Measurements from ENCODE around the gene AK2.
"Not testable (repeated sequence)": the region's sequence is repeated elsewhere in the genome, so short reads cannot be mapped to it uniquely, and the experiment has no call there.

The AK2 gene

DNA sequence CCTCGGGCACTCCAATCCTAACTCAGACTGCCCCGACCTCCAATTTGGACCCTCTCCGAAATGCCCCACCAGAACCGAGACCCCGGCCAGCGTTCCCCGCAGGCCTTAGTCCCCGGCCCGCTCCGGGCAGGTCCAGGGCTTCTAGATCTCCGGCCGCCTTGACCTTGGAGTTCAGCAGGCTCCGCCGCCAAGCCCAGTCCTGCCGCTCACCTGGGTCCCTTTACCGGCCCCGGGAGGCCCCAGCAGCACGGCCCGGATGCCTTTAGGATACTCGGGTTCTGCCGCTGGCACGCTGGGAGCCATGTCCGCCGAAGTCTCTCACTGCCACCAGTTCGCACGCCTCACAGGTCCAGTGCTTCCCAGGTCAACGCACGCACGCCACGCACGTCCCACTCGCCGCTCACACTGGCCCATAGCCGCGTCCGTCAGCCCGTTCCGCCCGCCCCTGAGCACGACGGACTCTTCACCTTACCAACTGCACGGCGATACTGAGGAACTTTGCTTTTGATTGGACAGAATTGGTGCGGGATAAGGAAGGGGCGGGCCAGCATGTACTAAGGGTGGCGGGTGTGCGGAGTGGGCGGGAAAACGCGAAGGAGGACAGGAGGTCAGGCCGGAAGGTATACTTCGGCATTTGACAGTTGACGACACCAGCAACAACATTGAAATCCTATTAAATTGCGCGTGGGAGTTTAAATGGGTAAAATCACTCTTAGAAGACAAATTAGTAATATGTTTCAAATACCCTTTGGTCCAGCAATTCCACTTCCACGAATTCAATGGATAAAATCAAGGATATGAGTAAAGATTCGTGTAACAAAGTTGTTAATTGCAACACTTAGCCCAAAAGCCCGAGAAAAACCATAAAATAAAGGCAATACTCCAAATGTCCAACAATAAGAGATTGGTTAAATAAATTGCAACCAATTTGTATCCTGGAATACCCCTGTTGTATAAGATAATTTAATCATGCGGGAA is at the start of gene AK2:
TSS of gene AK2 (minus strand) at position 358 of the 978 bp plus-strand sequence. CDS start at position 303, 55 bp downstream.
- peak; percentile 98 for DNase-seq

GRCh38 chr1:33086384-33086850 is 49.7 kb upstream of the AK2 start:
- DNase-seq: peak; percentile 39

DNA sequence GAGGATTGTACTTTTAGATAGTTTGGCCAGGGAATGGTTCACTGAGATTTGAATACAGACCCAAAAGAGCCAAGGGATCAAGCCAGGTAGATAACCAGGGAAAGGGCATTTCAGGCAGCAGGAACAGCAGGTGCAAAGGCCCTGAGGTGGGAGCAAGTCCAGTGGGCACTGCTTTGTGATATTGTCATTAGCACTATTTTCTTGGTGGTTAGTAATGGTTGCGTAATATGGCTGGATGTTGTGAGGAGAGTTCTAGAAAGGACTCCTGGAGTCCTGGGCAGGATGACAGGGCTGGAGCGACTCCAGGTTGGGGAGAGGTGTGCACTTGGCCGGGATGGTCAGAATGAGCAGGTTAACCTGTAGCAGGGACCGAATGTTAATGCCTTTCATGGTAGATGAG is 48.6 kb upstream of the AK2 start:
- DNase-seq: no peak

DNA sequence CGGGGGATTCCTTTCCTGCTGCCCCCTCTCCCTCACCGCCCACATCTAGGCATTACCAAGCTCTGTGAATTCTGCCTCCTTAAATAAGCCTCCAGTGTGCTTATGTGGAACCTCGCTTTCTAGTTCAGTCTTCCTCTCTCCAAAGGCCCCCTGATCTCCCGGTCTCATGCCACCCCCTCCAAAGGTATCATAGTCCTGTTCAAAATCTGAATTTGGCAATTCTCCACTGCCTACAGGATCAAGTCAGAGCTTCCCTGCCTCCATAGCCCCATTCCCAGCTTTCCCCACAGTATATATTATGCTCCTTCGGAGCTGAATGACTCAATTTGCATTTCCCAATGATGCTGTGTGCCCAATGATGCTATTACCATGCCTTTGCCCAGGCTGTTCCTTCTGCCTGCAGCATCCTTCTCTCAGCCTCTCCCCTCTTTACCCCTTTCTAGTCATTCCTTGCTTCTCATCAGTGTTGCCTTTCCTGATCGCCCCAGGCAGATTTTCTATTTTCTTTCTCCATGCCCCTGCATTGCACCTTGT is 46.0 kb upstream of the AK2 start:
- no peak for DNase-seq

GRCh38 chr1:33081554-33082305 is 45.0 kb upstream of the AK2 start:
- no peak for DNase-seq

DNA sequence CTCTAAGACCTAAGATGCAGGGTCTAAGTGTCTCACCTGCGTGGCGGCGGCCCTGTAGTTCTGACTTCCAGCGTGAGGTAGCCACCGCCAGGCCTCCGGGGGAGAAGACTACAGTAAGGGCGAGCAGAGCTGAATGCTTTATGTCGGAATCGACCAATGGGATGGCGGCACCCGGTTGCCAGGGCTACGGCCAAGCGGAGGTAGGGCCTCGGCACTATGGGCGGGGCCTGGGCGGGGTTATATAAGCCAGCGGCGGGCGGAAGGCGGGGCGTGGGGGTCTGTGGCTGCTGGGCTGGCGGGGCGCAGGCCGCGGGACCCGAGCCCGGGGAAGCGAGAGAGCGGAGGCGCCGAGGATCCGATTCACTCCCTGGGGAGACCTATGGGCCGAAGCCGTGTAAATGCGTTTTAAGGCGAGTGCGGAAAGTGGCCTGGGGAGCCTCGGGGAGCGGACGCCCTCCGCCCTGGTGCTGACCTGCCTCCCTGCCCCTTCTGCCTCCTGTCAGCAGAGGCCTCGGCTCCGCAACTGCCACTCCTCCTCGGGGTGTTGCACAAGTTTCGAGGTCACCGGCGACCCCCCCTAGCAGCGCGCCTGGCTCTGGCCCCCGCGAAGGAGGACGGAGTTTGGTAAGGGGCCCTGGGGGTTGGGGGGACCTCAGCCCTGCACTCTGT is 44.3 kb upstream of the AK2 start, which contains the start of gene AZIN2:
TSS of gene AZIN2 (plus strand) at position 269 of the 669 bp plus-strand sequence. CDS start 1,097 bp downstream, outside the sequence.
- DNase-seq: peak; percentile 95

GRCh38 chr1:33080373-33080772 is 43.7 kb upstream of the AK2 start:
- DNase-seq: no peak

- no peak for DNase-seq
Measured at GRCh38 chr1:33078030-33078591, 41.4 kb upstream of the AK2 start.

- DNase-seq: no peak
Measured at GRCh38 chr1:33074193-33074945, 37.7 kb upstream of the AK2 start.

DNA sequence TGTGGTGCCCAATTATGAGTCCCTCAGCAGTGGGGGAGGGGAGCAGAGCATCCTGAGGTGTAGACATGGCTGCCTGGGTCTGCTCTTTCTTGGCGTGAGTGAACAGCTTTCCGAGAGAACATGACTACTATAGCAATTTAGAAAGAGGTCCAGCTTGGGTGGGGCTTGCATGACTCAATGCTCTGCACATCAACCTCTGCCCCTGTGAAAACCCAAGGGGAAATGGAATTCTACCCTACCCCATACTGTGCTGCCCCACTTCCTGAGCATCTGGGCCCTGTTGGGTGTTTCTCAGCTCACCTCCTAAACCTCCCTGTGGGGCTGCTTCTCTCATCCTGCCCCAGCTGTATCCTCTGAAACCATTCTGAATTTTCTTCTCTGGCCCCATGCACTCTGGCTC is 36.0 kb upstream of the AK2 start:
- DNase-seq: no peak

GRCh38 chr1:33070628-33071027 is 33.9 kb upstream of the AK2 start:
- no peak for DNase-seq

DNA sequence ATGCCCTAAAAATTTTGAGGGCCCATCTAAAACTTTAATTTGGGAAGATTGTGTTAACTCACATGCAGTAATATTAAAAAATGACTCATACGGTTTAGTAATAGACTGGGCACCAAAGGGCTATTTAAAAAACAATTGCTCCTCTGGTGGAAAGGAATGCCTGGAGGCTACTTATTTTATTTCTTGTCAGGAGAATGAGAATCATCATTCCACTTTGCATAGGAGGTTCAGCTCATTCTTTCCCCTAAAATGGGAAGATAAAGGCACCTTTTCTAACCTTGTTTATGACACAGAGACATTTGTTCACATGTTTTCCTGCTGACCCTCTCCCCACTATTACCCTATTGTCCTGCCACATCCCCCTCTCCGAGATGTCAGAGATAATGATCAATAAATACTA is 31.4 kb upstream of the AK2 start:
- not testable (repeated sequence) for DNase-seq

DNA sequence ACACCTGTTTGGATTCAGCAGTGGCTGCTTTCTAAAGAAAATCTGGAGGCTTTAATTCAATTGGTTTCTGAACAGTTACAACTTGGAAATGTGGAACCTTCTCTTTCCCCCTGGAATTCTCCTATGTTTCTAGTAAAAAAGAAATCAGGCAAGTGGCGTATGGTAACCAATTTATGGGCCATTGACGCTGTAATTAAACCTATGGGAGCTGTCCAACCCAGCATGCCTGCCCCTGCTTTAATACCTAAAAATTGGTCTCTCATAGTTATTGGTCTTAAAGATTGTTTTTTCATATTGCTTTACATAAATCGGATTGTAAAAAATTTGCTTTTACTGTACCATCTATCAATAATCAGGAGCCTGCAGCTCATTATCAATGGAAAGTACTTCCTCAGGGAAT is 29.8 kb upstream of the AK2 start:
- DNase-seq: not testable (repeated sequence)

DNA sequence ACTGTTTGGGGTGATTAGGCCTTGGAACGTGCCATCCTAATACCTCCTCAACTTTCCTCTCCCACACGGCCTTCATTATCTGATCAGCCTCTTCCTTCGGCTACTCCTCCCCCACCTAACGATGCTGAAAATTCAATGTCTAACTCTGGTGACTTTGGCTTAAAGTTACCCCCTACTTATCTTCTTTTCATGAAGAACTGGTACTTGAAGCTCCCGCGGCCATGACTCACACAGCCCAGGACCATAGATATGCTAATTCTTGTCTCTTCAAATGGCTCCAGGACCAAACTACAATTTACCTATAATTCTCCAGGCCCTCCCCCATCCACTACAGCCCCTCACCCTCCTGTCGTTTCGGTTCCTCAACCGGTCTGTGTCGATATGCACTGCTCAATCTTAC is 28.6 kb upstream of the AK2 start:
- no peak for DNase-seq

- not testable (repeated sequence) for DNase-seq
Measured at GRCh38 chr1:33064284-33064683, 27.6 kb upstream of the AK2 start.

DNA sequence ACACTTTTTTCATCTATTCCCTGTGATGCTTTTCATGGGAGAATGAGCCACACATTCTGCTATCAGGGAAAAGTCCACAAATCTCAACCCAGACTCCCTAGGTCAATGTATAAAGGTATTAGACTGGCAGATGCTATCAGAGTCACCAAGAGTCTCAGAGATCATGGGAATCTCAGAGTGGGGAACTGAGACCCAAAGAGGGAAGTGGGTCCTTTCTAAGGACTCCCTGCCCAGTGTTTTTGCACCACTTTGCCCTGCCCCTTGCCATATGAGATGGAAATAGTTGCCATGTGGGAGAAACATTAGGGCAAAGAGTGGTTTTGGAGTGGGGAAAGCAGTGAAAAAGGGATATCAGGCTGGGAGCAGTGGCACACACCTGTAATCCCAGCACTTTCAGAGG is 25.2 kb upstream of the AK2 start:
- DNase-seq: no peak

DNA sequence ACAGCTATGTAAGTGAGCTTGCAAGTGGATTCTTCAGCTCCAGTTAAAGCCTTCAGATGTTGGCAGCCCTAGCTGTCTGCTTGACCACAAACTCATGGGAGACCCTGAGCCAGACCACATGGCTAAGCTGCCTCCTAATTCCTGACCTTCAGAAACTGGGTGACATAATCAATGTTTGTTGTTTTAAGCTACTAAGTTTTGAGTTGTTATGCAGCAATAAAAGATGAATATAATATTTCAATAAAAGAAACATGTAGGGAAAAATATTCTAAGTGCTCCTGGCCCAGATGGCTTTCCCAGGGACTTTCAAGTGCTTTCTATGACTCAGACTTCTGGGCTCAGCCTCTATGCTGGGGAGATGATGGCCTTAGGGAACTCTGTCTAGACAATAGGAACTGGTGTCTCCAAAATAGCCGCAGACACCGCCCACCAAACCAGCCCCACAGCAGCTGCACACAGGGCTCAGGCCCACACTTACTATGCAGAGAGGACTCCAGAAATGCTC is 23.9 kb upstream of the AK2 start:
- no peak for DNase-seq

DNA sequence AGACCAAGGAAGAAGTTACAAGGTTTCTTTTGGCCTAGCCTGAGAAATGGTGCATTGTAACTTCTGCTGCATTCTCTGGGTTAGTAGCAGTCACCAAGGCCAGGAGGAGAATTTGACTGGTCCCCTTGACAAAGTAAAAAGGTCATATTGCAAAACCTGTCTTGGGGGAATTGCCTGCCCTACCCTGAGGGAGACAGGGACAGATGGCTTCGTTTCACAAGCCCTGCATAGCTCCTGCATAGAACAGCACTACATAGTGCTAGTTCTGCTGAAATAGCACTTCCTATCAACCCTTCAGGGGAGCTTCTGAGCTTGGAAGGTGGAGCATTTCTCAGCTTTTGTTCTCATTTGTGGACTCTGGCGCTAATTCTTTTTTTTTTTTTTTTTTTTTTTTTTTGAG is 20.4 kb upstream of the AK2 start:
- DNase-seq: no peak

DNA sequence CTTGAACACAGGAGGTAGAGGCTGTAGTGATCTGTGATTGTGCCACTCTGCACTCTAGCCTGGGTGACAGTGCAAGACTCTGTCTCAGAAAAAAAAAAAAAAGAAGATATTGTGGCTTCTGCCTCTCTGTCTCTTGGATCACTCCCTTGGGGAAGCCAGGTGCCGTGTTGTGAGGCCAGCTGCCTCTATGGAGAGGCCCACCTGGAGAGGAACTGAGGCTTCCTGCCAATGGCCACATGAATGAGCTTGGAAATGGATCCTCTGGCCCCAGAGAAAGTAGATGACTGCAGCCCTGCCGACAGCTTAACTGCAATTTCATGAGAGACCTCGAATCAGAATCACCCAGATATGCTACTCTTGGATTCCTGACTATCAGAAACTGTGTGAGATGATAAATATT is 19.7 kb upstream of the AK2 start:
- DNase-seq: peak; percentile 75

DNA sequence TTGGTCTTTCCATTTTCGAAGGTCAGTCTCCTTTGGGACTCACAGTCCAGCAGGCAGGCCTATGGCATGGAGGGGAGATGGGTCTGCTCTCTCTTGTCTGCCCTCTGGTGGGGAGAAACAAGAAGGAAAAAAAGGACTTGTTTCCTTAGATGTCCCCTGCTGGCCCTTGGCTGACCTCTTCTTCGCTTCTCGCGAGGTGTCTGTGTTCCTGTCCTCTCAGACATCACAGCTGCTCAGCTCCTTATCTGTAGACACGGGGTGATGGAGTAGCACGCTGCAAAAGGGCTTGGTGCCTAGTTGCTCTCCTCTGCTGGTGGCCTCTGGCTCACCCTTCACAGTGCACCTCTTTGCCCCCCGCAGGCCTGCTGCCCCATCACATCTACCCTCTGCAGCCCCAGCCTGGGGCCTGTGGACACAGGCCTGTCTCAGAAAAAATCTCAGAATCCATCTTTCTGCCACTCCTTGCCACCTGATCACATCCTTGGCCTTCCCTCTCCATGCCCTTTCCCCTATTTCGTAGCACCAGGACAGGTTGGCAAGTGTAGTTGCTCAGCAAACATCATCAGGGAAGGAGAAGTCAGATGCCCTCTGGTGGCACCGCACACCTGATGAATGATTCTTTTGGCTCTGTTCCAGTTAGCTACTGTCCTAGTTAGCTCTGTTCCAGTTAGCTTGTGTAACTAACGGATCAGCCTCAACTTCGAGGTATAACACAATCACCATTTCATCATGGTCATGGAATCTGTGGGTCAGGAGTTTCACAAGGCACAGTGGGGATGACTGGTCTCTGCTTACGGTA is 18.7 kb upstream of the AK2 start:
- DNase-seq: peak; percentile 58
